ENCODE data around the gene LAPTM4A. TPM values are rescaled to one million over a fixed set of nuclear protein-coding genes. Genes with fewer than 3 reads are reported as not detected.

Gene LAPTM4A
- total RNA-seq, 2 donors from 2014 or later: 181 to 200 TPM

GRCh38 chr2:20042531-20042930 is 8.9 kb downstream of the LAPTM4A start:
- Histone ChIP-seq H3K36me3 (peaks cover 22% of the 10 kb centered on the region), H3K4me3 (no peak overlapping the region), H3K27ac (peak overlapping the region in 1 of 2 donors; percentile 20), H3K9me3 (no peaks in the 10 kb centered on the region), H3K27me3 (replicated peaks; ENCODE audit: insufficient read depth) (no peaks in the 10 kb centered on the region), H3K4me1 (ENCODE audit: control insufficient read depth in 1 of 2, low read depth in 2 of 2) (peaks cover 31 to 54% of the 10 kb centered on the region in 2 donors)
- DNase-seq (ENCODE audit: low spot score) (no peak), ATAC-seq (ENCODE audit: insufficient number of reproducible peaks, low FRiP score, low read depth) (no peak)
- no peak for TF ChIP-seq CTCF (IDR thresholded peaks at IDR 0.05)

DNA sequence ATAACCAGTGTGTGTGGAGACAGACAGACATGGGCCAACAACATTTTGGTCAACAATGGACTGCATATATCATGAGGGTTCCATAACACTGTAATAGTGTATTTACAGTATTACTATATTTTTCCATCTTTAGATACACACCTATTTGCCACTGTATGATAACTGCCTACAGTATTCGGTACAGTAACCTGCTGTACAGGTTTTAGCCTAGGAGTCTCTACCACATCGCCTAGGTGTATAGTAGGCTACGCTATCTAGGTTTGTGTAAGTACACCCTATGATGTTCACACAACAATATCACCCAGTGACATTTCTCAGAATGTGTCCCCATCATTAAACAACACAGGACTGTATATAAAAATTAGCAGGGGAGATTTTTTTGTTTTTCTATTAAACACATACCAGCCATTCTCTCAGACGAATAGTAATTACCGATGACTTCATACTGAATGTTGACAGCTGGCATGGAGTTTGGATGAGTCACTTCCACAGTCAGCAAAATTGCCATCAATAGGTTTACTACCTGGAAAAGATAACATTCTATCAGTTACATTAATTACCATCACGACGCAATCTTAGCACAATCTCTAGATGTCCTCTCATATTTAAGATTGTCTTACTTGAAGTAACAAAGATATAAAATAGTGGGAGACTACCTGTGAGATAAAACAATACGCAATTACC is 10.8 kb downstream of the LAPTM4A start:
- no peaks in the 10 kb centered on the region for H3K9me3 ChIP-seq
- no peaks in the 10 kb centered on the region for H3K27me3 ChIP-seq (replicated peaks; ENCODE audit: insufficient read depth)
- ATAC-seq (ENCODE audit: insufficient number of reproducible peaks, low FRiP score, low read depth) (peak; percentile 56), DNase-seq (ENCODE audit: low spot score) (no peak)
- H3K27ac ChIP-seq: no peak overlapping the region
- peaks cover 27% of the 10 kb centered on the region for H3K36me3 ChIP-seq
- no peak overlapping the region for H3K4me3 ChIP-seq
- H3K4me1 ChIP-seq (ENCODE audit: control insufficient read depth in 1 of 2, low read depth in 2 of 2): peaks cover 26 to 51% of the 10 kb centered on the region in 2 donors
- TF ChIP-seq CTCF (IDR thresholded peaks at IDR 0.05): no peak

- no peak overlapping the region for H3K27ac ChIP-seq
- no peak for TF ChIP-seq CTCF (IDR thresholded peaks at IDR 0.05)
- H3K9me3 ChIP-seq: no peaks in the 10 kb centered on the region
- peaks cover 50% of the 10 kb centered on the region for H3K36me3 ChIP-seq
- DNase-seq (ENCODE audit: low spot score): no peak
- H3K27me3 ChIP-seq (replicated peaks; ENCODE audit: insufficient read depth): no peaks in the 10 kb centered on the region
- no peak overlapping the region for H3K4me3 ChIP-seq
- ATAC-seq (ENCODE audit: insufficient number of reproducible peaks, low FRiP score, low read depth): no peak
- peaks cover 5 to 30% of the 10 kb centered on the region in 2 donors for H3K4me1 ChIP-seq (ENCODE audit: control insufficient read depth in 1 of 2, low read depth in 2 of 2)
Observed at GRCh38 chr2:20037660-20038059, 13.8 kb downstream of the LAPTM4A start.

DNA sequence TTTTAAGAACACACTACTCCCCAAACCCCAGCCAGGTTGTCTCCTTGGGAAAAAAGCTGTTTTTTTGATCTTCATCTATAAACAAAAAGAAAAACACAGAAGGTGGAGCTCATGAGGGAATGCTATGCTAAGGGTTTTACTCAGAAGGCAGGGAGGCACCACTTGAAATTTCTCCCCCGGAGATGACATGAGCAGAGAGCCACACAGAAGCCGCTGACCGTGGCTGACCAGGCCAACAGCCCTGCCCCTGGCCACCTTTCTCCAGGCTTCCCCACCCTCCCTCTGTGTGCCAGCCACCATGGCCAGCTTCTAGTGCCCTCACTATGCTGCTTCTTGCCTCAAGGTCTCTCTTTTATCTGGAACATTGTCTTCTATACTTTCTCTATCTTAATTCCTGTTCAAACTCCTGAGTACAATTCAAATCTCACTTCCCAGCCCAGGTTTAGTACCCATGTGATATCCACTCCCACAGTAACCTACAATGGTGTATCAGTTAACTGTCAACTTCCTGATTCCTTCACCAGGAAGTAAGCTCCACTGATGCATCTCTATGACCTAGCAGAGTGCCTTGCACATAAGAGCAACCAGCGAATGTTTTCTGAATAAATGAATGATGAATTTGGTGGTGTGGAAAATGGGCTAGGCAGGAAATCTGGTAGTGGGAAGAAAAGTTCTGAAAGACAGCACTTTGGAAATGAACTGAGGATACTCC is 15.3 kb downstream of the LAPTM4A start:
- H3K36me3 ChIP-seq: peaks cover 59% of the 10 kb centered on the region
- no peak overlapping the region for H3K4me3 ChIP-seq
- no peak overlapping the region for H3K27ac ChIP-seq
- no peak for TF ChIP-seq CTCF (IDR thresholded peaks at IDR 0.05)
- ATAC-seq (ENCODE audit: insufficient number of reproducible peaks, low FRiP score, low read depth): no peak
- peaks cover 0 to 14% of the 10 kb centered on the region in 2 donors for H3K4me1 ChIP-seq (ENCODE audit: control insufficient read depth in 1 of 2, low read depth in 2 of 2)
- no peak for DNase-seq (ENCODE audit: low spot score)
- H3K27me3 ChIP-seq (replicated peaks; ENCODE audit: insufficient read depth): no peaks in the 10 kb centered on the region
- no peaks in the 10 kb centered on the region for H3K9me3 ChIP-seq

GRCh38 chr2:20034821-20035220 is 16.6 kb downstream of the LAPTM4A start:
- H3K27me3 ChIP-seq (replicated peaks; ENCODE audit: insufficient read depth): no peaks in the 10 kb centered on the region
- peaks cover 0 to 6% of the 10 kb centered on the region in 2 donors for H3K4me1 ChIP-seq (ENCODE audit: control insufficient read depth in 1 of 2, low read depth in 2 of 2)
- H3K27ac ChIP-seq: no peak overlapping the region
- ATAC-seq (ENCODE audit: insufficient number of reproducible peaks, low FRiP score, low read depth): no peak
- no peak overlapping the region for H3K4me3 ChIP-seq
- DNase-seq (ENCODE audit: low spot score): no peak
- peaks cover 65% of the 10 kb centered on the region for H3K36me3 ChIP-seq
- peaks cover 2% of the 10 kb centered on the region for H3K9me3 ChIP-seq
- no peak for TF ChIP-seq CTCF (IDR thresholded peaks at IDR 0.05)

Data from thoracic aorta (tissue), 2 donors.